Right atrium auricular region (tissue), 2 donors: ENCODE results near the gene OARD1. TPM values are rescaled to one million over a fixed set of nuclear protein-coding genes. Genes with fewer than 3 reads are reported as not detected.
A peak's percentile ranks its signal among the peaks of the same experiment; 100 is the strongest.

Source experiments
- DNase-seq: peaks from one replicate; pipeline ENCODE4 v3.0.0-alpha.2; 2019; ENCODE audit warnings: low spot score
- H3K27ac ChIP-seq, 2 donors: fragments of 200-600 bp; sonication (generic); 1 replicate in 1 of 2; 2 replicates in 1 of 2; pipeline ENCODE4 v1.5.1; 2016 to 2019
- H3K27me3 ChIP-seq, 2 donors: fragments of 200-600 bp; sonication (generic); one replicate each; pipeline versions ENCODE4 v1.5.1 to v1.6.0; 2017 to 2019
- H3K36me3 ChIP-seq: fragments of 200-600 bp; sonication (generic); one replicate; pipeline ENCODE4 v1.5.1; 2016
- H3K4me1 ChIP-seq, 2 donors: fragments of 200-600 bp; sonication (generic); one replicate each; pipeline versions ENCODE4 v1.5.1 to v1.6.0; 2017 to 2019
- H3K4me3 ChIP-seq, 2 donors: fragments of 200-600 bp; sonication (generic); 1 replicate in 1 of 2; 2 replicates in 1 of 2; pipeline ENCODE4 v1.5.1; 2017 to 2019; ENCODE audit warnings: mild to moderate bottlenecking in 1 of 2, moderate library complexity in 1 of 2
- H3K9me3 ChIP-seq, 2 donors: fragments of 200-600 bp; sonication (generic); one replicate each; pipeline ENCODE4 v1.5.1; 2019
- CTCF ChIP-seq, 2 donors: fragments of 200-600 bp; sonication (generic); IDR thresholded peaks; one replicate each; pipeline ENCODE4 v1.5.1; 2019; ENCODE audit warnings: antibody characterized with exemption in 2 of 2
- total RNA-seq, 2 donors: library from RNA; depleted of rRNA; stranded (reverse); fragments of >200 nt; gene quantifications; one replicate each; pipeline ENCODE4 v1.1.0, GENCODE V29; 2016

OARD1 gene
- total RNA-seq, 2 donors from 2014 or later, result 9.4 to 13.4 TPM

DNA sequence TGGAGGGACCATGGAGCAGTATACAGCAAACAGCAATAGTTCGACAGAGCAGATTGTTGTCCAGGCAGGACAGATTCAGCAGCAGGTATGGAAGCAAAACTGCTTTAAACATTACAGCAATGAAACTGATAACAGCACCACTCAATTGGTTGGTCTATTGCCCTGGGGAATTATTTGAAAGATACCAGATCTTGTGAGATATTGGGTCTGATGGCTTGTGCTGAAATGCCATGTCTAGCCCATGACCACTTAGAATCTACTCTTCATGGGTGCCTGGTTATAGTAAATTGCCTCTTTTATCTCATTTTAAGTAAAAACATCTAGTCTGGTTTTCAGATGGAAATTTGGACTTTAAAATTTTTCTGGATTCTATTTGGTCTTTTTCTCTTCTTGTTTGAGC, 6.9 kb upstream of the OARD1 start:
- Histone ChIP-seq H3K4me1 (peaks cover 0 to 25% of the 10 kb centered on the region in 2 donors), H3K36me3 (peaks cover 26% of the 10 kb centered on the region), H3K27me3 (no peaks in the 10 kb centered on the region), H3K9me3 (no peaks in the 10 kb centered on the region), H3K4me3 (no peak overlapping the region), H3K27ac (no peak overlapping the region)
- DNase-seq, result no peak
- no peak for TF ChIP-seq CTCF (IDR thresholded peaks at IDR 0.05)

- DNase-seq, result no peak
- H3K36me3 ChIP-seq, result peaks cover 22% of the 10 kb centered on the region
- no peaks in the 10 kb centered on the region for H3K27me3 ChIP-seq
- H3K4me1 ChIP-seq, result peaks cover 0 to 28% of the 10 kb centered on the region in 2 donors
- H3K4me3 ChIP-seq, result no peak overlapping the region
- TF ChIP-seq CTCF (IDR thresholded peaks at IDR 0.05), result no peak
- no peaks in the 10 kb centered on the region for H3K9me3 ChIP-seq
- no peak overlapping the region for H3K27ac ChIP-seq
Observed at GRCh38 chr6:41078101-41078500, 5.9 kb upstream of the OARD1 start.

DNA sequence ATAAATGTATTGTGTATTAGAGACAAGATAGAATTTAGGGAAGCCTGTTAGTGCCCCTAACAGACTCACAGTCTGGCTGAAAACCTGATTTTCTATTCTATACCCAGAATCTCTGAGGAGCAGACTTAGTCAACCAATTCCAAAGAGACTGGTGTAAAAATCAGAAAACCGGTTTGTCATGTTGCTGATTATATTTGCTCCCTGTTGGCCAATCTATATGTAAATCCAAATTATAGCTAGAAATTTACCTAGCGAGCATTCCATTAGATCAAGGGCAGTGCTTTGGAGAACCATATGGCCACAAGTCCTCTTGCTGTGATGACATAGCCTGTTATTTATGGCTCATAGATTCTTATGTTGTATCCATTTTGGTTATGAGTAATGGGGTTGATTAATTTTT, 5.4 kb upstream of the OARD1 start:
- Histone ChIP-seq H3K27ac (no peak overlapping the region), H3K4me1 (peaks cover 0 to 28% of the 10 kb centered on the region in 2 donors), H3K9me3 (no peaks in the 10 kb centered on the region), H3K4me3 (no peak overlapping the region), H3K27me3 (no peaks in the 10 kb centered on the region), H3K36me3 (peaks cover 22% of the 10 kb centered on the region)
- no peak for DNase-seq
- TF ChIP-seq CTCF (IDR thresholded peaks at IDR 0.05), result no peak

DNA sequence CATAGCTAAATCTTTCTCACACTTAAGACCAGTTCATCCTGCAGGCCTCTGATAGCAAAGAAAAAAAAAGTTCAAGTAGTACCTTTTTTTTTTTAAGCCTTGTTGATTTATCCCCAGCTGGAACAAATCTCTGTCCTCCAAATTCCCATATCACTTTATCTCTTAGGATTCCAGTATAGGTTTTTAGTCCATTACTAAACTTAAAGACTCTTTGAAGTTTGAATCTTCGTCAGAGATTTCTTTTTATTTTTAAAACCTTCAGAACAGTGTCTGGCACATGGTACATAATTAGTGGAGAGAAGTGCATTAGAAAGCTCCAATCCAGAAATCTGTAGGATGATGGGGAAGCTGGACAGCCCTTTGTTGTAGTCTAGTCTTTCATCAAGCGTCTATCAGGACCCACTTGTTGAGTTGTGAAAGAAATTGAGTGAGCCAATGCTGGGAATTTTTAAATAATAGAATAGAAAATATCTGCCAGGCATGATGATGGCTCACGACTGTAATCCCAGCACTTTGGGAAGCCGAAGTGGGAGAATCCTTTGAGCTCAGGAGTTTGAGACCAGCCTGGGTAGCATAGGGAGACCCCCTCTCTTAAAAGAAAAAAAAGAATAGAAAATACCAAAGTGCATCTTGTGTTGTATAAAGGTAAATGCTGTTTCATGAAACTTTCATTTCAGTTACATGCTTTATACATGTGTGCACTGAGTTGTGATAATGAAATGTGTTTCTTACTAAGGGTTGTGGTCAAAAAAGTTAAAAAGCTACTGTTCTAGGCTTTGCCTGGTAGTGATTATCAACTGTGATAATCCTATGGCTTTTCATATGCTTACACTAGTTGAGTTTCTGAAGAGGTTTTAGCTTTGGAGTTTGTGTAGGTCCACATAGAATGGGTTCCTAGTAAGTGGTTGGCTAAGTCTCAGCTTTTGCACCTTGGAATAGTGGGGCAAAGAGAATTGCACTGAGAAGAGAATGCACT, 3.8 kb upstream of the OARD1 start:
- Histone ChIP-seq H3K9me3 (no peaks in the 10 kb centered on the region), H3K27me3 (no peaks in the 10 kb centered on the region), H3K36me3 (peaks cover 19% of the 10 kb centered on the region), H3K4me1 (peaks cover 0 to 32% of the 10 kb centered on the region in 2 donors), H3K27ac (peak overlapping the region; percentile 99 to 100), H3K4me3 (no peak overlapping the region)
- DNase-seq, result no peak
- no peak for TF ChIP-seq CTCF (IDR thresholded peaks at IDR 0.05)

GRCh38 chr6:41074692-41075436, 2.7 kb upstream of the OARD1 start:
- Histone ChIP-seq H3K27me3 (no peaks in the 10 kb centered on the region), H3K9me3 (no peaks in the 10 kb centered on the region), H3K36me3 (peaks cover 8% of the 10 kb centered on the region), H3K4me3 (peak overlapping the region; percentile 88 to 90), H3K4me1 (peaks cover 0 to 37% of the 10 kb centered on the region in 2 donors), H3K27ac (peak overlapping the region; percentile 99 to 100)
- DNase-seq, result no peak
- TF ChIP-seq CTCF (IDR thresholded peaks at IDR 0.05), result no peak
